AG04450 (cell line): ENCODE data around the gene FCN3. TPM values are rescaled to one million over a fixed set of nuclear protein-coding genes. Genes with fewer than 3 reads are reported as not detected.

ENCODE experiments used
- CTCF ChIA-PET: fragments of 300-600, 350-600 bp; formaldehyde crosslinking; extraction: SDS; loops from one replicate; lab custom pipeline; 2022; ENCODE audit warnings: antibody characterized with exemption, inconsistent platforms; lab: Charles Lee
- POLR2A ChIA-PET: fragments of 350-600 bp; formaldehyde crosslinking; extraction: SDS; loops from one replicate; lab custom pipeline; 2021; ENCODE audit warnings: antibody characterized with exemption, inconsistent platforms; lab: Yijun Ruan, JAX
- DNase-seq: peaks from one replicate; pipeline ENCODE4 v3.0.0-alpha.2; 2011; ENCODE audit warnings: low read depth, low spot score
- H3K27ac ChIP-seq: one replicate; pipeline ENCODE4 v1.5.1; 2012; ENCODE audit warnings: low read depth, low read length, control low read depth
- H3K27me3 ChIP-seq: one replicate; pipeline ENCODE4 v1.6.0; 2012; ENCODE audit warnings: low read length; ENCODE audit not compliant: control insufficient read depth, insufficient read depth
- H3K4me3 ChIP-seq: 2 replicates; pipeline ENCODE4 v1.5.1; 2011; ENCODE audit warnings: mild to moderate bottlenecking, low read depth, low read length, control low read depth
- H3K9me3 ChIP-seq: 2 replicates; pipeline ENCODE4 v1.5.1; 2012; ENCODE audit warnings: low read length; ENCODE audit not compliant: control insufficient read depth, insufficient read depth
- CTCF ChIP-seq: IDR thresholded peaks from 2 replicates; pipeline ENCODE4 v1.5.1; 2011; ENCODE audit warnings: low read depth, low read length, control low read depth, inconsistent platforms
- polyA minus RNA-seq: library from RNA; depleted of rRNA, polyadenylated mRNA; stranded (reverse); fragments of >200 nt; gene quantifications from 2 replicates; pipeline ENCODE4 v1.2.3, GENCODE V29; 2011; rRNA and poly(A)+ RNA removed
- polyA plus RNA-seq: library from polyadenylated mRNA; depleted of rRNA; stranded (reverse); fragments of >200 nt; gene quantifications from 2 replicates; pipeline ENCODE4 v1.2.3, GENCODE V29; 2011; rRNA removed

FCN3 gene
- polyA plus RNA-seq (not detected in 2 replicates), polyA minus RNA-seq (not detected in 2 replicates)

GRCh38 chr1:27374362-27375086 lies at the start of gene FCN3:
Gene FCN3 (minus strand): TSS chr1:27374824. CDS start chr1:27374818, 6 bp downstream.
- CTCF ChIA-PET, result interaction anchor here (0.7 to 0.9 kb wide), 4 partner anchors 9 to 1107 kb away, joined by 3 read pairs; no protein-coding TSS in a partner anchor

GRCh38 chr1:27423709-27424108 lies 49.1 kb upstream of the FCN3 start:
- no peak for TF ChIP-seq CTCF
- ChIA-PET POLR2A (no interaction called here), CTCF (interaction anchor here (1.4 kb wide), 1 partner anchor 10 kb away, joined by 3 read pairs; no protein-coding TSS in a partner anchor)

More at GRCh38 chr1:27374362-27375086, at the start of gene FCN3:
- DNase-seq, result no peak
- TF ChIP-seq CTCF, result no peak
- Histone ChIP-seq H3K27ac (no peak within 1 kb of the TSS), H3K9me3 (no peaks in the 10 kb centered on the region), H3K27me3 (peaks cover 7% of the 10 kb centered on the region), H3K4me3 (no peak within 1 kb of the TSS)
- POLR2A ChIA-PET, result no interaction called here

GRCh38 chr1:27418326-27419185 lies 43.9 kb upstream of the FCN3 start:
- no peak for TF ChIP-seq CTCF
- Histone ChIP-seq H3K4me3 (no peak overlapping the region), H3K27me3 (no peaks in the 10 kb centered on the region), H3K27ac (peak overlapping the region; percentile 69), H3K9me3 (no peaks in the 10 kb centered on the region)
- peak; percentile 82 for DNase-seq
- CTCF ChIA-PET, result interaction anchor here (0.6 to 2.4 kb wide), 7 partner anchors 23 to 244 kb away, joined by 3 to 10 read pairs (median 3); no protein-coding TSS in a partner anchor
- POLR2A ChIA-PET, result interaction anchor here (0.6 to 0.8 kb wide), 5 partner anchors 13 to 184 kb away, joined by 3 to 5 read pairs (median 3); no protein-coding TSS in a partner anchor

More at GRCh38 chr1:27423709-27424108, 49.1 kb upstream of the FCN3 start:
- Histone ChIP-seq H3K4me3 (no peak overlapping the region), H3K27me3 (no peaks in the 10 kb centered on the region), H3K9me3 (no peaks in the 10 kb centered on the region), H3K27ac (no peak overlapping the region)
- no peak for DNase-seq

GRCh38 chr1:27417713-27418112 lies 43.1 kb upstream of the FCN3 start:
- POLR2A ChIA-PET, result no interaction called here
- no peaks in the 10 kb centered on the region for H3K9me3 ChIP-seq
- H3K27ac ChIP-seq, result no peak overlapping the region
- no peak for DNase-seq
- TF ChIP-seq CTCF, result no peak
- no peak overlapping the region for H3K4me3 ChIP-seq
- H3K27me3 ChIP-seq, result no peaks in the 10 kb centered on the region
- CTCF ChIA-PET, result interaction anchor here (1.0 to 2.4 kb wide), 4 partner anchors 22 to 189 kb away, joined by 3 to 10 read pairs (median 4); no protein-coding TSS in a partner anchor
